IPS DF 4.7 (cell line): ENCODE measurements around the gene GTF2I.
"Not testable (repeated sequence)": the region's sequence is repeated elsewhere in the genome, so short reads cannot be mapped to it uniquely, and the experiment has no call there.

Source experiments
- DNase-seq: peaks from one replicate; pipeline ENCODE4 v3.0.0-alpha.2; 2013; ENCODE audit warnings: low spot score; ENCODE audit errors: extremely low read depth

The GTF2I gene

GRCh38 chr7:74656441-74656836 lies 1.1 kb upstream of the GTF2I start:
- DNase-seq: no peak

- no peak for DNase-seq
Measured at GRCh38 chr7:74656837-74657691, 454 bp upstream of the GTF2I start.

GRCh38 chr7:74658178-74659004 lies 873 bp downstream of the GTF2I start:
- DNase-seq: no peak

GRCh38 chr7:74660202-74660601 lies 2.7 kb downstream of the GTF2I start:
- DNase-seq: not testable (repeated sequence)

- DNase-seq: not testable (repeated sequence)
Measured at GRCh38 chr7:74661836-74662794, 4.6 kb downstream of the GTF2I start.

- DNase-seq: no peak
Measured at GRCh38 chr7:74665296-74665938, 7.9 kb downstream of the GTF2I start.

GRCh38 chr7:74667013-74667412 lies 9.5 kb downstream of the GTF2I start:
- not testable (repeated sequence) for DNase-seq

- not testable (repeated sequence) for DNase-seq
Measured at GRCh38 chr7:74667520-74667919, 10.0 kb downstream of the GTF2I start.

- no peak for DNase-seq
Measured at GRCh38 chr7:74671602-74672001, 14.1 kb downstream of the GTF2I start.

- DNase-seq: no peak
Measured at GRCh38 chr7:74672343-74672915, 14.9 kb downstream of the GTF2I start.

- DNase-seq: no peak
Measured at GRCh38 chr7:74674166-74674565, 16.6 kb downstream of the GTF2I start.

- DNase-seq: no peak
Measured at GRCh38 chr7:74682829-74683228, 25.3 kb downstream of the GTF2I start.

GRCh38 chr7:74683799-74684198 lies 26.3 kb downstream of the GTF2I start:
- no peak for DNase-seq

GRCh38 chr7:74684473-74684872 lies 27.0 kb downstream of the GTF2I start:
- DNase-seq: no peak

GRCh38 chr7:74684921-74685320 lies 27.4 kb downstream of the GTF2I start:
- DNase-seq: no peak

- DNase-seq: no peak
Measured at GRCh38 chr7:74690474-74690873, 33.0 kb downstream of the GTF2I start.

- DNase-seq: not testable (repeated sequence)
Measured at GRCh38 chr7:74704419-74704818, 46.9 kb downstream of the GTF2I start.

GRCh38 chr7:74707238-74707637 lies 49.7 kb downstream of the GTF2I start:
- DNase-seq: no peak

GRCh38 chr7:74708569-74709275 lies 51.2 kb downstream of the GTF2I start:
- DNase-seq: no peak
